OCI-LY1 (cell line): ENCODE measurements around the gene BCR.

Experiments
- H2AFZ ChIP-seq: fragments of 200-600 bp; sonication (generic), shearing (Covaris generic); 2 replicates; pipeline ENCODE4 v1.6.0; 2014; ENCODE audit warnings: antibody characterized with exemption, mild to moderate bottlenecking, low read length
- H3F3A ChIP-seq: fragments of 200-600 bp; sonication (generic), shearing (Covaris generic); 2 replicates; pipeline ENCODE4 v1.6.0; 2014; ENCODE audit warnings: mild to moderate bottlenecking, antibody characterized with exemption, low read length, moderate library complexity; ENCODE audit not compliant: insufficient read depth
- H3K27ac ChIP-seq: fragments of 200-600 bp; sonication (generic); 2 replicates; pipeline ENCODE4 v1.5.1; 2014; ENCODE audit warnings: low read length, mixed run types, mild to moderate bottlenecking, low read depth; ENCODE audit not compliant: poor library complexity, severe bottlenecking
- H3K27me3 ChIP-seq: fragments of 200-600 bp; sonication (generic); 2 replicates; pipeline ENCODE4 v1.6.0; 2014; ENCODE audit warnings: antibody characterized with exemption, mild to moderate bottlenecking, low read length, moderate library complexity; ENCODE audit not compliant: insufficient read depth
- H3K36me3 ChIP-seq: fragments of 200-600 bp; sonication (generic); 2 replicates; pipeline ENCODE4 v1.6.1; 2014; ENCODE audit warnings: mild to moderate bottlenecking, antibody characterized with exemption, low read length, moderate library complexity, mixed read lengths; ENCODE audit not compliant: insufficient read depth
- H3K4me1 ChIP-seq: fragments of 200-600 bp; sonication (generic); 2 replicates; pipeline ENCODE4 v1.5.1; 2014; ENCODE audit warnings: mild to moderate bottlenecking, low read length, moderate library complexity; ENCODE audit not compliant: insufficient read depth, severe bottlenecking
- H3K4me2 ChIP-seq: fragments of 200-600 bp; sonication (generic), shearing (Covaris generic); 2 replicates; pipeline ENCODE4 v1.6.1; 2014; ENCODE audit warnings: low read length
- H3K4me3 ChIP-seq: fragments of 200-600 bp; sonication (generic); 2 replicates; pipeline ENCODE4 v1.5.1; 2014; ENCODE audit warnings: low read length, low read depth, mild to moderate bottlenecking, mixed read lengths; ENCODE audit not compliant: poor library complexity, severe bottlenecking
- H3K79me2 ChIP-seq: fragments of 200-600 bp; shearing (Covaris generic); 2 replicates; pipeline ENCODE4 v1.6.1; 2016; ENCODE audit warnings: mixed run types, low read length, mixed read lengths; ENCODE audit not compliant: insufficient read depth
- H3K9ac ChIP-seq: fragments of 200-600 bp; sonication (generic), shearing (Covaris generic); 2 replicates; pipeline ENCODE4 v1.6.1; 2014; ENCODE audit warnings: mild to moderate bottlenecking, low read length, mixed read lengths
- H3K9me2 ChIP-seq: fragments of 200-600 bp; sonication (generic), shearing (Covaris generic); 2 replicates; pipeline ENCODE4 v1.6.1; 2014; ENCODE audit warnings: low read depth, mild to moderate bottlenecking, low read length, mixed read lengths
- H3K9me3 ChIP-seq: fragments of 200-600 bp; shearing (Covaris generic); 2 replicates; pipeline ENCODE4 v1.6.1; 2014; ENCODE audit warnings: low read length, mixed read lengths
- H4K20me1 ChIP-seq: fragments of 200-600 bp; sonication (generic), shearing (Covaris generic); 2 replicates; pipeline ENCODE4 v1.6.0; 2016; ENCODE audit warnings: mild to moderate bottlenecking, low read length; ENCODE audit not compliant: insufficient read depth
- EZH2 ChIP-seq: fragments of 200-600 bp; sonication (generic), shearing (Covaris generic); IDR thresholded peaks from 2 replicates; pipeline ENCODE4 v1.8.0; 2017; ENCODE audit warnings: borderline replicate concordance, mixed run types, mild to moderate bottlenecking, antibody characterized with exemption, low read length, moderate library complexity, mixed read lengths
- TF ChIP-seq, protein P1 (sequence below): fragments of 200-600 bp; sonication (generic), shearing (Covaris generic); IDR thresholded peaks from 2 replicates; pipeline ENCODE4 v1.5.1; 2017; ENCODE audit warnings: mild to moderate bottlenecking, antibody characterized with exemption, low read length, moderate library complexity, mixed read lengths

BCR gene

DNA sequence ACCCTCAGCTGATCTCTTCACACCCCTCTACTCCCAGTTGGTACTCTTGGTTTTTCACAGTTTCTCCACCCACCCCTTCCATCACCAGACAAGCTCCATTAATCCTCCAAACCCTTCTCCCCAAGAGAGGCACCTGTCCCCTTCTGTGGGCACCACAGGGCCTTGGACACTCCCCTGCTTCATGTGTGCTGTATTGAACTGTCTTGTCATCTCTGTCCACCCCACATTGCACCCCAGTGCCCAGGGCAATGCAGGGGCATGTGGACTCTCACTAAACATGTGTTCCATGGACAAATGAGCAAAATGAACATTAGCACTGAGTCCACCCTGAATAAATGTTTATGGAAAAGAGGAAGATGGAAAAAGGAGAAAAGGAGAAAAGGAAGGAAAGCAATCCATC lies 181.4 kb downstream of the BCR start:
- H3K9ac ChIP-seq: no peak overlapping the region
- H3K79me2 ChIP-seq: no peaks in the 10 kb centered on the region
- no peaks in the 10 kb centered on the region for H3F3A ChIP-seq
- TF ChIP-seq, protein P1, sequence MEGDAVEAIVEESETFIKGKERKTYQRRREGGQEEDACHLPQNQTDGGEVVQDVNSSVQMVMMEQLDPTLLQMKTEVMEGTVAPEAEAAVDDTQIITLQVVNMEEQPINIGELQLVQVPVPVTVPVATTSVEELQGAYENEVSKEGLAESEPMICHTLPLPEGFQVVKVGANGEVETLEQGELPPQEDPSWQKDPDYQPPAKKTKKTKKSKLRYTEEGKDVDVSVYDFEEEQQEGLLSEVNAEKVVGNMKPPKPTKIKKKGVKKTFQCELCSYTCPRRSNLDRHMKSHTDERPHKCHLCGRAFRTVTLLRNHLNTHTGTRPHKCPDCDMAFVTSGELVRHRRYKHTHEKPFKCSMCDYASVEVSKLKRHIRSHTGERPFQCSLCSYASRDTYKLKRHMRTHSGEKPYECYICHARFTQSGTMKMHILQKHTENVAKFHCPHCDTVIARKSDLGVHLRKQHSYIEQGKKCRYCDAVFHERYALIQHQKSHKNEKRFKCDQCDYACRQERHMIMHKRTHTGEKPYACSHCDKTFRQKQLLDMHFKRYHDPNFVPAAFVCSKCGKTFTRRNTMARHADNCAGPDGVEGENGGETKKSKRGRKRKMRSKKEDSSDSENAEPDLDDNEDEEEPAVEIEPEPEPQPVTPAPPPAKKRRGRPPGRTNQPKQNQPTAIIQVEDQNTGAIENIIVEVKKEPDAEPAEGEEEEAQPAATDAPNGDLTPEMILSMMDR: no peak
- H3K9me2 ChIP-seq: no peaks in the 10 kb centered on the region
- H3K27ac ChIP-seq: no peak overlapping the region
- peaks cover 10% of the 10 kb centered on the region; the same call in 1 of the 2 replicates for H3K27me3 ChIP-seq
- no peaks in the 10 kb centered on the region for H3K9me3 ChIP-seq
- H4K20me1 ChIP-seq: no peaks in the 10 kb centered on the region
- H3K4me2 ChIP-seq: no peak overlapping the region
- no peaks in the 10 kb centered on the region for H3K36me3 ChIP-seq
- no peak overlapping the region for H2AFZ ChIP-seq
- no peak overlapping the region for H3K4me3 ChIP-seq
- H3K4me1 ChIP-seq: no peaks in the 10 kb centered on the region

GRCh38 chr22:23363683-23364082 lies 183.4 kb downstream of the BCR start:
- Histone ChIP-seq H3K27ac (no peak overlapping the region), H3K9me3 (no peaks in the 10 kb centered on the region), H4K20me1 (no peaks in the 10 kb centered on the region), H2AFZ (no peak overlapping the region), H3K36me3 (no peaks in the 10 kb centered on the region), H3K79me2 (no peaks in the 10 kb centered on the region), H3F3A (no peaks in the 10 kb centered on the region), H3K4me2 (no peak overlapping the region), H3K4me3 (no peak overlapping the region), H3K9me2 (no peaks in the 10 kb centered on the region), H3K9ac (no peak overlapping the region), H3K27me3 (peaks cover 12% of the 10 kb centered on the region; the same call in 1 of the 2 replicates), H3K4me1 (no peaks in the 10 kb centered on the region)
- no peak for TF ChIP-seq EZH2
- TF ChIP-seq, protein P1: no peak

DNA sequence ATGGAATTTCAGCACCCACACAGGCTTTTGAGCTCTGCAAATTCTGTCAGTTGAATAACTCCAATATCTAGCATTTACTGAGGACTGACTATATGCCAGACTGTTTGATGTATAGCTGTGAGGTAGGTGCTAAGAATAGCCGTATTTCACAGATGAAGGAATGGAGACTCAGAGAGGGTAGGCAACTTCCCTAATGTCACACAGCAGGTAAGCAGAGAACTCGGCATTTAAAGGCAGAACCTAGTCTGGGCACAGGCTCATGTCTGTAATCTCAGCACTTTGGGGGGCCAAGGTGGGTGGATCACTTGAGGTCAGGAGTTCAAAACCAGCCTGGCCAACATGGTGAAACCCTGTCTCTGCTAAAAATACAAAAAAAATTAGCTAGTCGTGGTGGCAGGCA lies 184.1 kb downstream of the BCR start:
- Histone ChIP-seq H3K9me3 (no peaks in the 10 kb centered on the region), H3K27ac (no peak overlapping the region), H3K36me3 (no peaks in the 10 kb centered on the region), H3K4me2 (no peak overlapping the region), H3K79me2 (no peaks in the 10 kb centered on the region), H4K20me1 (no peaks in the 10 kb centered on the region), H3K4me1 (no peaks in the 10 kb centered on the region), H3K27me3 (peaks cover 12% of the 10 kb centered on the region; the same call in 1 of the 2 replicates), H3K9me2 (no peaks in the 10 kb centered on the region), H3K9ac (no peak overlapping the region), H2AFZ (no peak overlapping the region), H3K4me3 (no peak overlapping the region), H3F3A (no peaks in the 10 kb centered on the region)
- no peak for TF ChIP-seq EZH2
- TF ChIP-seq, protein P1: no peak
